ENCODE measurements around the gene ADD2. TPM values are rescaled to one million over a fixed set of nuclear protein-coding genes. Genes with fewer than 3 reads are reported as not detected.

The ADD2 gene
- total RNA-seq, 1 donor from 2014 or later, result 3.4 TPM

DNA sequence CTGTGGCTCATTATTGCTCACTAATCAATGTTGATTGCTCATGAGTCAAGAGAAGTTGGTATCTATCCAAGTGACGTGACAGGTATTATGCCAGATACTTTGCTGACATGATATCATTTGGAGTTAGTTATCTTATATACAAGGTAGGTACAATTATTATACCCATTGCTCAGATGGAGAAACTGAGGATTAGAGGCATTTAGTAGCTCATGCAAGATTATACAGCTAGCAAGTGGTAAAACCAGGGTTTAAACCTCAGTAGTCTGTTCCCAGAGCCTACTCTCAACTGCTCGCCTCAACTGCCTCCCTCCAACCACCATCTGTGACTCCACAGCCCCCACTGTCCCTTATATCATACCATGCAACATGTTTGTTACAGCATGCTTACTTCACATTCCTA is 16.3 kb upstream of the ADD2 start:
- intact Hi-C loops (cut with DNase I), result no loop called here
- H3K27me3 ChIP-seq, result no peaks in the 10 kb centered on the region
- no peak for TF ChIP-seq POLR2A (IDR thresholded peaks at IDR 0.05)
- TF ChIP-seq, protein P1, sequence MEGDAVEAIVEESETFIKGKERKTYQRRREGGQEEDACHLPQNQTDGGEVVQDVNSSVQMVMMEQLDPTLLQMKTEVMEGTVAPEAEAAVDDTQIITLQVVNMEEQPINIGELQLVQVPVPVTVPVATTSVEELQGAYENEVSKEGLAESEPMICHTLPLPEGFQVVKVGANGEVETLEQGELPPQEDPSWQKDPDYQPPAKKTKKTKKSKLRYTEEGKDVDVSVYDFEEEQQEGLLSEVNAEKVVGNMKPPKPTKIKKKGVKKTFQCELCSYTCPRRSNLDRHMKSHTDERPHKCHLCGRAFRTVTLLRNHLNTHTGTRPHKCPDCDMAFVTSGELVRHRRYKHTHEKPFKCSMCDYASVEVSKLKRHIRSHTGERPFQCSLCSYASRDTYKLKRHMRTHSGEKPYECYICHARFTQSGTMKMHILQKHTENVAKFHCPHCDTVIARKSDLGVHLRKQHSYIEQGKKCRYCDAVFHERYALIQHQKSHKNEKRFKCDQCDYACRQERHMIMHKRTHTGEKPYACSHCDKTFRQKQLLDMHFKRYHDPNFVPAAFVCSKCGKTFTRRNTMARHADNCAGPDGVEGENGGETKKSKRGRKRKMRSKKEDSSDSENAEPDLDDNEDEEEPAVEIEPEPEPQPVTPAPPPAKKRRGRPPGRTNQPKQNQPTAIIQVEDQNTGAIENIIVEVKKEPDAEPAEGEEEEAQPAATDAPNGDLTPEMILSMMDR (IDR thresholded peaks at IDR 0.05), result no peak
- TF ChIP-seq POLR2AphosphoS5 (IDR thresholded peaks at IDR 0.05; ENCODE audit: insufficient read depth in 1 of 2, low read depth in 1 of 2), result no peak

DNA sequence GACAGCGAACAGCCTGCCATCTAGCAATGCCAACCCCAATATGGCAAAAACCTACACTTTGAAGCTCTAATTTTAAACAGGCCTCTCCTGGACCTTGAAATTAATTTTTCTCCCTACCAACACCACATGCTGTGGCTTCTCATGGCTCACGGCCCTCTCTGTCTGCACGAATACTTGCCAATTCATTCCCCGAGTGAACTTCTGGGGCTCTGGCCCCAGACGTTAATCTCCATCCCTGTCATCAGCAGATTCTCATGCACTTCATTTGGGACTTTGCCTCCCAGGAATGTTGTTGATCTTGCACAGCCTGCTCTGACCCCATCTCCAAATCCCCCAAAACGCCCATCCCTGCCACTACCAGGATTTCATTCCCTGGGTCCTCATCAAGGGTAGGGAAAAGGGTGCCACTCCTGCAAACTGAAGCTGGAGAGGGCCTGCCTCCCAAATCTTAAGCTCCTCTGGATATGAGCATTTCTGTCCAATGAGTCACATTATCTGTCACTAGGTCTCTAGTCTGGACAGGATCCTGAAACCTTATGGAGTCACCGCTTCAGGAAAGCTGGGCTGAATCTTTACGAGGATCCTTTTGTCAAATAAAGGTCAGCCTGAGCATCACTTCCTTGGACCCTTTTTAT is 12.0 kb upstream of the ADD2 start:
- intact Hi-C loops (cut with DNase I), result no loop called here
- no peaks in the 10 kb centered on the region for H3K27me3 ChIP-seq
- H3K27ac ChIP-seq, result no peak overlapping the region
- H3K36me3 ChIP-seq, result no peaks in the 10 kb centered on the region
- no peak for DNase-seq (ENCODE audit: extremely low spot score in 2 of 2)
- TF ChIP-seq POLR2A (IDR thresholded peaks at IDR 0.05) (no peak), POLR2AphosphoS5 (IDR thresholded peaks at IDR 0.05; ENCODE audit: insufficient read depth in 1 of 2, low read depth in 1 of 2) (no peak)
- TF ChIP-seq, protein P1 (IDR thresholded peaks at IDR 0.05), result no peak
- H3K4me1 ChIP-seq, result no peaks in the 10 kb centered on the region
- H3K9me3 ChIP-seq, result no peaks in the 10 kb centered on the region
- H3K4me3 ChIP-seq, result no peak overlapping the region

More for the DNA sequence above, 16.3 kb upstream of the ADD2 start:
- no peak for DNase-seq (ENCODE audit: extremely low spot score in 2 of 2)
- H3K9me3 ChIP-seq, result no peaks in the 10 kb centered on the region
- no peak overlapping the region for H3K27ac ChIP-seq
- no peak overlapping the region for H3K4me3 ChIP-seq
- H3K36me3 ChIP-seq, result no peaks in the 10 kb centered on the region
- peaks cover under 1% of the 10 kb centered on the region for H3K4me1 ChIP-seq

DNA sequence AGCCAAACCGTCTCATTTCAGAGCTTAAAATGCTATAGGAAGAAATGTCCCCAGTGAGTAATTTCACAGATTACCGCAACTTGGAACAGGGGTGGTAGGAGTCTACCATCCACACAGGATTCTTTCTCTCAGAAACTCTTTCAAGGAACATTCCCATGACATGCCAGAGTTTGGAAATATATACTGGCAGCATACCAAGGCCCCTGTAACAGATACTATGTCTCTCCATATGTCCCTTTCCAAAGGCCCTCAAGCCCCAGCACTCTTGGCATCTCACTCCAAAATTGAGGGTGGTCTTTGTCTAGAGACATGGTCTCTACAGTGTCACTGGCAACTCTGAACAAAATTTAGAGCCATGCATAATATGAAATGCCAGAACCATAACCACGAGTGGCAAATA is 11.5 kb upstream of the ADD2 start:
- H3K4me3 ChIP-seq, result no peak overlapping the region
- DNase-seq (ENCODE audit: extremely low spot score in 2 of 2), result no peak
- no peaks in the 10 kb centered on the region for H3K4me1 ChIP-seq
- H3K27me3 ChIP-seq, result no peaks in the 10 kb centered on the region
- no peak for TF ChIP-seq POLR2AphosphoS5 (IDR thresholded peaks at IDR 0.05; ENCODE audit: insufficient read depth in 1 of 2, low read depth in 1 of 2)
- TF ChIP-seq, protein P1 (IDR thresholded peaks at IDR 0.05), result no peak
- TF ChIP-seq POLR2A (IDR thresholded peaks at IDR 0.05), result no peak
- no peaks in the 10 kb centered on the region for H3K9me3 ChIP-seq
- intact Hi-C loops (cut with DNase I), result no loop called here
- H3K27ac ChIP-seq, result no peak overlapping the region
- H3K36me3 ChIP-seq, result no peaks in the 10 kb centered on the region

DNA sequence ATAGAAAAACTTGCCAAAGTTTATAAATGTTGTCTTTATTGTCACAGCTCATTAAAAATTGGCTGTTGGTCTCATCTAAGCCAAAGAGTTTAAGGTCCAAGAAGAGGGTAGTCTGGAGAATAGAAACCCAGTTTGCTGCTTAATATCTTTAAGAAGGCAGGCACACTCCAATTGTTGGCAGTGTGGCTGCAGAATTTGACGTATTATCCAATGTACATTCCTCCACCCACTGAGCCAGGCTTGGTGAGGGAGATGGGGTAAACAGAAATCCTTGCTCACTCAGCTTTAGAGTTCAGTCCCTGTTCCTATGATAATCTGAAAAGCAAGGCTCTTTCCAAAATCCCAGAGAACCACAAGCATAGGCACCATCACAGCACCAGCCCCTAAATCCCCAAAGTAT is 10.7 kb upstream of the ADD2 start:
- no peaks in the 10 kb centered on the region for H3K27me3 ChIP-seq
- no peaks in the 10 kb centered on the region for H3K36me3 ChIP-seq
- no peaks in the 10 kb centered on the region for H3K4me1 ChIP-seq
- TF ChIP-seq POLR2A (IDR thresholded peaks at IDR 0.05), result no peak
- H3K27ac ChIP-seq, result no peak overlapping the region
- H3K9me3 ChIP-seq, result no peaks in the 10 kb centered on the region
- H3K4me3 ChIP-seq, result no peak overlapping the region
- intact Hi-C loops (cut with DNase I), result no loop called here
- DNase-seq (ENCODE audit: extremely low spot score in 2 of 2), result no peak

DNA sequence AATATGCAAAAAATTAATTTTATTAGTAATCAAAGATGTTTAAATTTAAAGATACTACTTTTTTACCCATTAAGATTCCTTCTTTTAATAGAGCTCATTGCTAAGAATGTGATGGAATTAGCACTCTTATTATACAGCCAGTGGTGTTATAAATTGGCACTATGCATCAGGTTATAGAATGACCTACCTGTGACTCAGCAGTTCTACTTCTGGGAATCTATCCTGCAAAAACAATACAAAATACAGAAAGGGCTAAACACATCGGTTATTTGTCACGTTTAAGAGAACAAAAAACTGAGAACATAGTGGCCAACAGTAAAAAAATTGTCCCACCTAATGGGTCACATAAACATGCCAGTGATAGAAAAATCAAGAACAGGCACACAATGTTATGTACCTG is 9.4 kb upstream of the ADD2 start:
- TF ChIP-seq, protein P1 (IDR thresholded peaks at IDR 0.05), result no peak
- TF ChIP-seq POLR2A (IDR thresholded peaks at IDR 0.05) (no peak), POLR2AphosphoS5 (IDR thresholded peaks at IDR 0.05; ENCODE audit: insufficient read depth in 1 of 2, low read depth in 1 of 2) (no peak)
- no peak overlapping the region for H3K27ac ChIP-seq
- no peaks in the 10 kb centered on the region for H3K9me3 ChIP-seq
- intact Hi-C loops (cut with DNase I), result no loop called here
- H3K36me3 ChIP-seq, result no peaks in the 10 kb centered on the region
- DNase-seq (ENCODE audit: extremely low spot score in 2 of 2), result no peak
- no peaks in the 10 kb centered on the region for H3K27me3 ChIP-seq
- H3K4me3 ChIP-seq, result no peak overlapping the region
- H3K4me1 ChIP-seq, result no peaks in the 10 kb centered on the region
